ENCODE measurements around the gene OPRL1.

- TF ChIP-seq GATA3 (IDR thresholded peaks at IDR 0.05; ENCODE audit: low read depth, low read length) (no peak), GATA2 (IDR thresholded peaks at IDR 0.05; ENCODE audit: low read depth, low read length) (no peak)
Observed at GRCh38 chr20:64056889-64057627, 22.8 kb upstream of the OPRL1 start.

All from SH-SY5Y (cell line).